ENCODE measurements around the gene GALNT15. TPM values are rescaled to one million over a fixed set of nuclear protein-coding genes. Genes with fewer than 3 reads are reported as not detected.

Gene GALNT15
- total RNA-seq, 2 experiments from 2014 or later = not detected

DNA sequence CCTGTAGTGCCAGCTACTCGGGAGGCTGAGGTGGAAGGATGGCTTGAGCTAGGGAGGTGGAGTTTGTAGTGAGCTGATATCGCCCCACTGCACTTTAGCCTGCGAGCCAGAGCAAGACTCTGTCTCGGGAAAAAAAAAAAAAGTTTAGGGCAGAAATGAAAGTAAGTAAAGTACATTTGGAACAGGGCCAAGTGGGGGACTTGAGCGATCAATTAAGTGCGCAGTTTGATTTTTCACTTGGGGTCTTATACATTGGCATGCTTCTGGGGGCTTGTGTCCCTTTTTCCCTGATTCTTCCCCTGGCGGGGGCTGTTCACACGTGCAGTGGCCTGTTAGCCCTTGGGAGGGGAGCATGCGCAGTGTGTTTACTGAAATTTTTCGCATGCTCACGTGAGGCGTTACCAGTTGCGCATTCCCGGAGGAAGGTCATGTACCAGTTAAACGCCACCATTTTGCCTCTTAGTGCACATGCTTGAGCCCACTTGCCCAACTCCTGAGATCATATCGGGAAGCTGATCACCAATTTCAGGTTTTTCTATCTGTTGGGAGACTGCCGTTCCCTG is 42.0 kb downstream of the GALNT15 start:
- intact Hi-C loops (cut with DNase I, micrococcal nuclease) = no loop called here
- DNase-seq = no peak
- H3K4me1 ChIP-seq (ENCODE audit: insufficient read depth, low read length) = no peaks in the 10 kb centered on the region
- no peaks in the 10 kb centered on the region for H3K9me3 ChIP-seq (ENCODE audit: control insufficient read depth in 1 of 2, insufficient read depth in 1 of 2, low read length in 2 of 2)
- ATAC-seq (ENCODE audit: poor library complexity) = no peak
- Mint-ChIP-seq H3K36me3 (ENCODE audit: low read depth) (no peaks in the 10 kb centered on the region), H3K27ac (no peak overlapping the region), H3K27me3 (no peaks in the 10 kb centered on the region), H3K4me1 (ENCODE audit: low read depth) (no peaks in the 10 kb centered on the region), H3K4me3 (no peak overlapping the region), H3K9me3 (no peaks in the 10 kb centered on the region)
- no peaks in the 10 kb centered on the region for H3K36me3 ChIP-seq (ENCODE audit: insufficient read depth, low read length)
- CTCF ChIA-PET = no interaction called here
- TF ChIP-seq, protein P1, sequence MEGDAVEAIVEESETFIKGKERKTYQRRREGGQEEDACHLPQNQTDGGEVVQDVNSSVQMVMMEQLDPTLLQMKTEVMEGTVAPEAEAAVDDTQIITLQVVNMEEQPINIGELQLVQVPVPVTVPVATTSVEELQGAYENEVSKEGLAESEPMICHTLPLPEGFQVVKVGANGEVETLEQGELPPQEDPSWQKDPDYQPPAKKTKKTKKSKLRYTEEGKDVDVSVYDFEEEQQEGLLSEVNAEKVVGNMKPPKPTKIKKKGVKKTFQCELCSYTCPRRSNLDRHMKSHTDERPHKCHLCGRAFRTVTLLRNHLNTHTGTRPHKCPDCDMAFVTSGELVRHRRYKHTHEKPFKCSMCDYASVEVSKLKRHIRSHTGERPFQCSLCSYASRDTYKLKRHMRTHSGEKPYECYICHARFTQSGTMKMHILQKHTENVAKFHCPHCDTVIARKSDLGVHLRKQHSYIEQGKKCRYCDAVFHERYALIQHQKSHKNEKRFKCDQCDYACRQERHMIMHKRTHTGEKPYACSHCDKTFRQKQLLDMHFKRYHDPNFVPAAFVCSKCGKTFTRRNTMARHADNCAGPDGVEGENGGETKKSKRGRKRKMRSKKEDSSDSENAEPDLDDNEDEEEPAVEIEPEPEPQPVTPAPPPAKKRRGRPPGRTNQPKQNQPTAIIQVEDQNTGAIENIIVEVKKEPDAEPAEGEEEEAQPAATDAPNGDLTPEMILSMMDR (IDR thresholded peaks at IDR 0.05) = no peak
- no peaks in the 10 kb centered on the region for H3K27me3 ChIP-seq (ENCODE audit: control insufficient read depth in 1 of 2, insufficient read depth in 2 of 2, low read length in 2 of 2)
- H3K4me3 ChIP-seq (ENCODE audit: low read length) = no peak overlapping the region
- POLR2A ChIA-PET = no interaction called here
- no peak overlapping the region for H3K27ac ChIP-seq (ENCODE audit: low read depth in 1 of 2, low read length in 2 of 2)

DNA sequence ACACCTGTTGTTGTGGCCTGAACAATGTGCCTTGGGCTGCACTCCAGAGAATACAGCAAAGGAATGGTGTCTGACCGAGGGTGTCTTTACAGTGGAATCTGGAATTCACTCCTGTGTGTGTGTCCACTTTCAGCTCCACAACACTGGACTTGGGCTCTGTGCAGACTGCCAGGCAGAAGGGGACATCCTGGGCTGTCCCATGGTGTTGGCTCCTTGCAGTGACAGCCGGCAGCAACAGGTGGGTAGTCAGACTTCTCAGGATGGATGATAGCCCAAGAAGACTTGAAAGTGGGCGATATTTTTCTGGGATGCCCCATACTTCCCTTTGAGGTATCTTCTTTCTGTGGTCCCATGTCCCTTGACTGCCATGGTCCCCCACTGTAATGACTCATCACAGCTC is 45.3 kb downstream of the GALNT15 start:
- ChIA-PET CTCF (no interaction called here), POLR2A (no interaction called here)

DNA sequence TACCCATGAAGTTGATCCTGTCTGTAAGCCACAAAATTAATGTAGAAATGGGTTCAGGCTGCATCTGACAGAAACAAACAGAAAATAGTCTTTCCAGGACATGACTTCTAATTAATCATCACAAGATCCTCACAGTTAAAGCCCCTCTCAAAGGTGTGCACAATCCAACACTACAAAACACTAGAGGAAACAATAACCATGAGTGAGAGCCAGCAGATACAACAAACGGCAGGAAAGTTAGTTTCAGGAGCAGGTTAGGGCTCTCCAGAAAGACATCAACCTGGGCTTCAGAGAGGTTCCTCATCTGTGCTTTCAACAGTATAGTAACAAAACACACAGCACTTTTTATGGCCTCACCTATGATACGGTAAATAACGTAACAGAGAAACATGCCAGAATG is 47.5 kb downstream of the GALNT15 start:
- no peaks in the 10 kb centered on the region for H3K36me3 ChIP-seq (ENCODE audit: insufficient read depth, low read length)
- POLR2A ChIA-PET = no interaction called here
- no peaks in the 10 kb centered on the region for H3K4me1 ChIP-seq (ENCODE audit: insufficient read depth, low read length)
- H3K27ac ChIP-seq (ENCODE audit: low read depth in 1 of 2, low read length in 2 of 2) = no peak overlapping the region
- CTCF ChIA-PET = no interaction called here
- Mint-ChIP-seq H3K36me3 (ENCODE audit: low read depth) (no peaks in the 10 kb centered on the region), H3K4me1 (ENCODE audit: low read depth) (no peaks in the 10 kb centered on the region), H3K4me3 (no peak overlapping the region), H3K27me3 (no peaks in the 10 kb centered on the region), H3K27ac (no peak overlapping the region), H3K9me3 (peaks cover 6% of the 10 kb centered on the region)
- H3K27me3 ChIP-seq (ENCODE audit: control insufficient read depth in 1 of 2, insufficient read depth in 2 of 2, low read length in 2 of 2) = no peaks in the 10 kb centered on the region
- H3K9me3 ChIP-seq (ENCODE audit: control insufficient read depth in 1 of 2, insufficient read depth in 1 of 2, low read length in 2 of 2) = no peaks in the 10 kb centered on the region
- DNase-seq (no peak), ATAC-seq (ENCODE audit: poor library complexity) (no peak)
- no peak overlapping the region for H3K4me3 ChIP-seq (ENCODE audit: low read length)
- intact Hi-C loops (cut with DNase I, micrococcal nuclease) = no loop called here
- TF ChIP-seq, protein P1 (IDR thresholded peaks at IDR 0.05) = no peak

More for the DNA sequence above, 45.3 kb downstream of the GALNT15 start:
- no peak overlapping the region for H3K27ac ChIP-seq (ENCODE audit: low read depth in 1 of 2, low read length in 2 of 2)
- ATAC-seq (ENCODE audit: poor library complexity) = no peak
- Mint-ChIP-seq H3K9me3 (peaks cover 6% of the 10 kb centered on the region), H3K36me3 (ENCODE audit: low read depth) (no peaks in the 10 kb centered on the region), H3K4me1 (ENCODE audit: low read depth) (no peaks in the 10 kb centered on the region), H3K27me3 (no peaks in the 10 kb centered on the region), H3K4me3 (no peak overlapping the region), H3K27ac (no peak overlapping the region)
- H3K36me3 ChIP-seq (ENCODE audit: insufficient read depth, low read length) = no peaks in the 10 kb centered on the region
- TF ChIP-seq, protein P1 (IDR thresholded peaks at IDR 0.05) = no peak
- no peak overlapping the region for H3K4me3 ChIP-seq (ENCODE audit: low read length)
- H3K9me3 ChIP-seq (ENCODE audit: control insufficient read depth in 1 of 2, insufficient read depth in 1 of 2, low read length in 2 of 2) = no peaks in the 10 kb centered on the region
- no peaks in the 10 kb centered on the region for H3K27me3 ChIP-seq (ENCODE audit: control insufficient read depth in 1 of 2, insufficient read depth in 2 of 2, low read length in 2 of 2)
- no peak for DNase-seq
- H3K4me1 ChIP-seq (ENCODE audit: insufficient read depth, low read length) = no peaks in the 10 kb centered on the region
- intact Hi-C loops (cut with DNase I, micrococcal nuclease) = no loop called here
